HG03103 (cell line): Measurements from ENCODE around the gene EXOC7.

Source experiments
- ATAC-seq: cut with Tn5 transposase; IDR thresholded peaks from one replicate; pipeline ENCODE4 v1.9.1; 2021; ENCODE audit warnings: low read depth; ENCODE audit not compliant: unreplicated experiment

The EXOC7 gene

DNA sequence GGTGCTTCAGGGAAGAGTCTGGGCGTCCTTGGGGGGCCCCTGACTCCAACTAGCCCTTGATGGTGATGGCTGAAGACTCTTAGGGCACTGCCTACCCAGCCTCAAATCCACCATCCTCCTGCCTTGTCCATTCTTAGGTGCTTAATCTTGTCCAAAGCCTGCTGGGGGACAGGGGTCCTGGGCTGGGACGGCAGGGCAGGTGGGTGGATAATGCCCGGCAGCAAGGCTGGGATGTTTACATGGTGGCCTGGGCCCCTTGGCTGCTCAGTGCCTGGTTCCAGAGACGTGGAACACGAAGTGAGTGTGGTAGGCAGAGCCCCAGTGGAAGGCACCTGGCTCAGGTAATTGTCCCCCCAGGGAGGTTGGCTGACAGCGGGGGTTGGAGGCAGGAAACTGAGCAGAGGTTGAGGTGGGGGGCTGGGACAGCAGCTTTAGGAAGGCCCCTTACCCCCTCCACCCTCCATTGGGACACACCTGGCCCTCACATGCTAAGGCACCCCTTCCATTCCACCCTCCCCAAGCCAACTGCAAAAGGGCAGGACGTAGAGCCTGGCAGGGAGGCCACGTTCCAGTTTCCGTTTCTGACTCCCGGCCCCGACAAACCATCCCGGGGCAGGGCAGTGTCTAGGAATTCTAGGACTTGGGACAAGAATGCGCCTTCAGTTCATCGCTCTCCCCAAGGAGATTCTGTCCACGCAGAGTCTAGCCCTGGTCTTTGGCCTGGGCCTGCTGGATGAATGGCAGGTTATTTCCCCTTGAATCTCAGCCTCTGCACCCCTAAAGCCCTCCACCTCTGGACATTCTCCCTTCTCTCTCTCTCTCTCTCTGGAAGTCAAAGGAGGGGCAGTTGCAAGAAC lies 35.5 kb upstream of the EXOC7 start:
- ATAC-seq: no peak

DNA sequence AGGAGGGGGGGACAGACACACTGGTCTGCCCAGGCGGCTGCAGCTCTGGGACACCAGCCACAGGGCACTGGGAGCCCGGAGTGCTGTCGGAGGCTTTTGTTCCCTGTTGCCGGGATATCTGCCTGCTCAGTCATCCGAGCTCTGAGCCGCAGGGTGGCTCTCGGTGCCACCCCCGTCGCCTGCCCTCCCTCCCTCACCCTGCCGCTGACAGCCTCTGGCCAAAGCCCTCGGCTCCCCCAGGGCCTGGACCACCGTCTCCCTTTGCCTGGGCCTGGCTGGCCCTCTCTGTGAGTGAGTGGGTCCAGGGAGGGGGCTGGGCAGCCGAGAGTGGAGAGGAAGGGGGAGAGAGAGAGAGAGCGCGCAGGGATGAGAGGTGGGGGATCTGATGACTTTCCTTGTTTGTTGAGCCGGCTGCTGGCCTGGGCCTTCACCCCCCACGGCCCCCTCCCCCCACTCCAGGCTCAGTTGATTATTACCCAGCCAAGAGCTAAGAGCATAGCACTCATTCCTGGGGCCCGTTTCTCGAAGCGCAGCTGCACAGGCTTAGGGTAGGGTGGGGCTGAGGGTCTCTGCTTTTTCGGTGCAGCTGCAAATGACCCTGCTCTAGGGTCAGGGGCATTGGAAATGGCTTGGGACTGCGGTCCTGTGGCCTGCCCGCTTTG lies 34.8 kb upstream of the EXOC7 start:
- ATAC-seq: no peak

DNA sequence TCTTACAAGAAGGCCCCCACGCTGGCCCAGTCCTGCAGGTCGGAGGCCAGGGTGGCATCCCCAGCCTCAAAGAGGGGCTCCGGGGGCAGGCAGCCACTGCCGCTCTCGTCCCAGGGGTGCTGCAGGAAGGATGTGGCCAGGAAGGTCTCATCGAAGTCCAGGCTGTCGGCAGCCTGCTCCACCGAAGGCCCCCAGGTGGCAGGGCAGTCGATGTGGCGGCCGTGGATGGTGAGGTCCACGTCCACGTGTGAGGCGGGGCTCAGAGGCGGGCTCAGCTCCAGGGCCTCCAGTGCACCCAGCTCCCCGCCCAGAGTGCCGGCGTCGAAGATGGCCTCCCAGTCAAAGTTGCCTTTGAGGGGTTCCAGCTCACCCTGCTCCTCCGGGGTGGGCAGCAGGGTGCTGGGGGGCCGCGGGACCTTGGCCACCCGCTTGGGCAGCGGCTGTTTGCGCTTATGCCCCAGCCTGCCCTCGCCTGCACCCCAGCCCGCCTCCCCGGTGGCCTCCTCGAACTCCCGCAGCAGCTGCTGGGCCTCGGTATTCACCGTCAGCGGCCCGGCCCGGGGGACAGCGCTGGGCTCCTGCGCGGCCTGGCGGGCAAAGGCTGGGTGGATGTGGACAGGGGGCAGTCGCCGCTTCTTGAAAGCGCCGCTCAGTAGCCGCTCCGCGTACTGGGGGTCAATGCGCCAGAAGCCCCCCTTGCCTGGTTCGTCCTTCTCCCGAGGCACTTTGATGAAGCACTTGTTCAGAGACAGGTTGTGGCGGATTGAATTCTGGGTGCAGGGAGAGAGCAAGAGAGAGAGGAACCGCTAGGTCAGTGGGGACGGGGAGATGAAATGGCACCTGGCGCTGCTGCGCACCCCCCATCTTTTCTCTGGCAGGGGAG lies 34.0 kb upstream of the EXOC7 start:
- ATAC-seq: no peak

DNA sequence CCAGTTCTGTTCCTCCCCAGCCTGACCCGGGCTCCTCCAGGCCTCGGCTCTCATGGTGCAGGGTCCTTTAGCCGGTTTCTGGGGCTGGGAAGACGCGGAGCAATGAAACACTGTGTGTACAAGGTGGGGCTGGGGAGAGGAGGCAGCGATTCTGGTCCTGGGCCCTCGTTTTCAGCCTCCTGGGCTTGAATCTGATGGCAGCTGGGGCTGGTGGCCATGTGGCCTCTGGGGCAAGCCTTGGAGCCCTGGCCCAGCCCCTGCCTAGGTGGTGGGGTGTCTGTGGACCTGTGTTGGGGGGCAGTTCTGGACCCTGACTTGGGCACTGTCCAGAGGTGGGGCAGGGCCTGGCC lies 33.4 kb upstream of the EXOC7 start:
- ATAC-seq: no peak

DNA sequence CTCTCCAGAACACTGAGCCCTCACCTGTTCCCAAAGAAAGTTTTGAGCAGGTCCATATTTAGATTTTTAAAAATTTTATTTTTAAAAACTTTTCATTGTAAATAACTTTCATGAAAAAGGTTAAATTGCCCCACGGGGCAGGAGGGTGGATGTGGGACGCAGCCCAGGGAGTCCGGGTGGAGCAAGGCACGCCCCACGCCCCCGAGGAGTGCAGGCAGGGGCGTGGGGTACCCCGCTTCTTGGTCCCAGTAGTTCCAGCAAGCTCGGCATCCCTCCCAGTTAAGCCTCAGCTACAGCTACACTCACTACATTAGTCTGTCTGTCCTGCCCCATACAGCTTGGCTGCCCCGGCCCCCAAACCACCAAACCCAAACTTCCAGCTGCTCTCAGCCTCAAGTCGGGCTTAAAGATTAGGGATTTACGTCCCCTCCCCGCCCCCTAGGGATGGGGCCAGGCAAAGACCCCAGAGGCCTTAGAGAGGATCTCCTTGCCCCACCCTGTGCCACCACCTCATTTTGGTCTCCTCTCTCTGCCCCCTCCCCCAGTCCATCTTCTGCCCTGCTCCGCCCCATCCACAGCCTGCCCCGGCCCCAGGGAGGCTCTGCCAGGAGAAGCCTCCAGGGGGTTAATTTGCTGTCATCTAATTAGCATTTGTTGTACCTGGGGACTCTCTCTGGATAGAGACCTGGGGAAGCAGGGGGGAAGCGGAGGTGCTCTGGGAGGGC lies 32.9 kb upstream of the EXOC7 start:
- ATAC-seq: no peak

DNA sequence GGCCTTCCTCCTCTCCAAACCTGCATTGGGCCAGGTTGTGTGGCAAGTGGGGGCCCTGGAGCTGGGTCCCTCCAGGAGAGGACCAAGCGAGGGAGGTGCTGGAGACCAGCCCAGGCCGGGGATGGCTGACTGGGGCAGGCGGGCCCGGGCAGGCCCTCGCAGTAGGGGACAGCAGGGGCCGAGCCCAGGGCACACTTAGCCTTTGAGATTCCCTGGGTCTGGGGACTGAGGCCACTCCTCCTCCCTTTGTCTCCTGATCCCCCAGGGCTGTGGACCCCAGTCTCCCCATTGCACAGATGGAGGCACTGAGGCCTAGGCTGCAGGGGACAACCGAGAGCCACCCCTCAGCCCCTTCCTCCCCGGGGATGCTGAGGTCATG lies 32.2 kb upstream of the EXOC7 start:
- no peak for ATAC-seq

DNA sequence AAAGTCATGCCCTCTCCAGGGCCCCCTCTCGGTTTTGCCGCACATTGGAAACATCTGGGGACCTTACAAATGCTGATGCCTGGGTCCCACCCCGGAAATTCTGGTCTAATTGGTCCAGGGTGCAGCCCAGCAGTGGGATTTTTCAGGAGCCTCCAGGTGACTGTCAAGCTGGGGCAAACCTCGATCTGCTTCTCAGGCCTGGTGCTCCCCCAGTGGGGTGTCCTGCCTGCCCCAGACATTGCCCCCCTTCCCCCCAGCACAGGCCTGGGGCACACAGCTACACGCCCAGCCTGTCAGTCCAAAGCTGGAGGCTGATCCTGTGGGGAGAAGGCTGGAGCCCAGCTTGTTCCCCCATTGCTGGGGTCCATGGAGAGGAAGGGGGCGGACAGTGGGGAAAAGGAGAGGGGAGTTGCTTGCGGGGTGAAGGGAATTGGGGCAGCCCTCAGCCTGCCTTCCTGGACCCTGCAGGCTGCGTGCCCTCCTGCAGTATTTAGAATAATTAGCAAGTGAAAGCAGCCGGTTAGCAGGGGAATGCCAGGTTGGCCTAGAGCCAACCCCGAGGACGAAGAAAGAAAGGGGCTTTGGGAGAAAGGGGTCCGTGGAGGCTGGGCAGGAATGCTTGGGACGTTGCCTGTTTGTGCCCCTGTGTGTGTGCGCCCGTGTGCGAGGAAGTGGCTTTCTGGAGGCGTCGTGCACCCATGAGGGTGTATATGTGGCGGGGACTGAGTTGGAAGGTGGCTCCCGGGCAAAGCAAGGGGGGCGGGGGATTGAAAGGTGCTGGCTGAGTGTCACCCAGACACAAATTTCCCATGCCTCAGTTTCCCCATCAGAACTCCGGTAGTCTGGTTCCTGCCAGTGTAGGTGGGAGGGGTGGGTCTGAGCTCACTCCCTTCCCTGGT lies 31.6 kb upstream of the EXOC7 start:
- no peak for ATAC-seq

DNA sequence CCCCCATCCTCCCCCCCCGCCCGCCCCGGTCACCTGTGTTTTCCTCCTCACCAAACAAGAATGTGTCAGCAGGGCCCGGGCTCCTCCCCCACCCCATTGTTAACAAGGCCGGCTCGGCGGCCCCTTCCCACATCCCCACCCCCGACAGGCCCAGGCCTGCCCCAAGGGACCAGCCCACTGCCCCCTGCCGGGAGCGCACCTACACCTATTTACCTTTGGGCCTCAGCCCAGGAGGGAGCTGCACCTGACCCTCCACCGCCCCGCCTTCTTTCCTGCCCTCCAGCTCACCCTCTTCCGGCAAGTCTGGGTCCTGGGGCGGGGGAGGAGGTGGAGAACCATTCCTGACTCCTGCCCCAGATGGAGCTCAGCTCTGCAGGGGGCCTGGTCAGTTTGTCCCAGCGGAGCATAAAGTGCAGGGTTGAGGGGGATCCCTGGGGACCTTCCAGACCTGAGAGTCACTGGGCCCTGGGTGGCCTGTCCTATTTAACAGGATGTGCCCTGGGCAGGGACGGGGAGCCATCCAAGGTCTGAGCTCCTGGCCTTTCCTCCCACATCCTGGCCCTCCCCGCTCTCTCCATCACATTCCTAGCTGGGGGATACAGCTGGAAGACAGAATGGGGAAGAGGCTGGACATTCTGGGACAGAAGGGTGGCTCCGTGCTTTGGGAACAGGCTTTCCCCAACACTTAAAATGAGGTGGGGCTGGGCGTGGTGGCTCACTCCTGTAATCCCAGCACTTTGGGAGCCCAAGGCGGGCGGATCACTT lies 29.2 kb upstream of the EXOC7 start:
- ATAC-seq: no peak

DNA sequence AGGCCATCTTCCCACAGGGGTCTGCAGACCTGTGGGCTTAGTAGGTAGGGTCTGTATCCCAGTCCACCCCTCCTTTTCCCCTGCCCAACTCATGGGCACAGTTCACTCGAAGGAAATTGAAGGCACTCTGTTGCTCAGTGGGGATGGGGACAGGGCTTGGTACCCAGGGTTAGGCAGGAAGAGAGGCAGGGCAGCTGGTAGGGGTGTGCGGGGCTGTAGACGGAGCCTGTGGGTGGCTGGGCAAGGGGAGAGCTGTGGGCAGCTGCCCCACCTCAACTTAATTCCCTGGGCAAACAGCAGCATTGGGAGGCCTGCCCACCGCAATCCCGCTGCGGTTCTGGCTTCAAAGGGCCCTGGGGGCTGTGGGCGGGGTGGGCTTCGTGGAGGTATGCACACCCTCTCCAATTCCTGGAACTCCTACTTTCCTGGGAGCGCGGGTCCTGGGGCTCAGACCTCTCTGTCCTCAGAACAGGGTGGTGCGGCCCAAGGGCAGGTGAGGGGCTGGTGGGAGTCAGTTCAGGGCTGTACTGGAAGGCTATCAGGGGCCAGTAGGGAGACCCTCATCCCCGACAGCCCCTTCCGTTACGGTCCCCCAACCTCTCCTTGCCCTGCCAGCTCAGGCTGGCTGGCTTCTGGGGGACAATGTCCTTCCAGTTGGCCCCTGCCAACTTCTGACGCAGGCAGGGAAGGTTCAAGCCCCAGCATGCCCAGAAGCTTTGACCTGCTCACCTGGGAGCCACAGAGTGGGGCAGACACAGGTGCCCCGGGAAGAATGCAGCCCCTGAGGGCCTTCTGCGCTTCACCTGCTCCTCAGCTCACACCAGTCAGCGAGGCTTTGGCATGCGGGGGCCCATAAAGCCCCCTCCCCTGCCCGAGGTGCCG lies 28.3 kb upstream of the EXOC7 start:
- ATAC-seq: no peak

DNA sequence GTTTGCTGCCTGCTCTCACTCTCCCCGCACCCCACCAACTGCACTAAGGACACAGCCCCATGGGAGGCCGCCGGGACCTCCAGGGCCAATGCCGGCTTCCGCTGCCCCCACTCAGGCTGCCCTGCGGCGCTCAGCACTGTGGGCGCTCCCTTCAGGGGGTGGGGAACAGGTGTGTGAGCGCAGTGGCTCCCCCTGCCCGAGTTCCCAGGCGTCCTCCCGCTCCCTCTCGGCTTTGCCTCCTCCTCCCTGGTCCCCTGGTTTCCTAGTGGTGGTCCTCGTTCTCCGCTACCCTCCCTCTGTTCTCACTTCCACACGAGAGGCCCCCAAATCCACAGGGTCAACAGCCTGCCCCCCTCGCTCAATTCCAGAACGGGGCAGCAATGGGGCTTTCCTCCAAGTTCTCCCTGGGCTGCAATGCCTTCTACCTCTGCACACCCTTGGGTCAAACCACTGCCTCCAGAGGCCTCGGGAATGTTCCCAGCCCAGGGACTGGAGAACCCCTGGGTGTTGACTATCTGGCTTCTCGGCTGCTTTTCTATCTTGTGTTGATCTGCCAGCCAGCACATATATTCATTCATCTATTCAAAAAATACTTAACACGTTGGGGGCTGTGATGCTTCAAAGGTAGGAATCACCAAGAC lies 27.6 kb upstream of the EXOC7 start:
- ATAC-seq: no peak

DNA sequence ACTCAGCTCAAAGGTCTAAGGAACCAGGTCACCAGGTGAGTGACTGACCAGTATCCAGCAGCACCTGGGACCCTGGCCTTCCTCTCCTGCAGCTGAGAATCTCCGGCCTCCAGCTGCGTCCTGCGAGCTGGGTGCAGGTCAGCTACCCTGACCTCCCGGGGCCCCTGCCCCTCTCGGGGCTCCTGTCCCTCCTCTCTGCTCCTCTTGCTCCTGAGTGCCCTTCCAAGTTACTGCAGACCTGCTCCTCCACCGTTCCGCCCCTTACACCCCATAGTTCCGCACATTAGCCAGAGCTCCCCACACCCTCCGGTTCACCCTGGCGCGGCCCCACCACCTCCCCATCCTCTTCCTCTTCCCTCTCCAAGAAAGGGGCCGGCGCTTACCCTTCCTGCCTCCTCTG lies 26.9 kb upstream of the EXOC7 start:
- ATAC-seq: no peak

DNA sequence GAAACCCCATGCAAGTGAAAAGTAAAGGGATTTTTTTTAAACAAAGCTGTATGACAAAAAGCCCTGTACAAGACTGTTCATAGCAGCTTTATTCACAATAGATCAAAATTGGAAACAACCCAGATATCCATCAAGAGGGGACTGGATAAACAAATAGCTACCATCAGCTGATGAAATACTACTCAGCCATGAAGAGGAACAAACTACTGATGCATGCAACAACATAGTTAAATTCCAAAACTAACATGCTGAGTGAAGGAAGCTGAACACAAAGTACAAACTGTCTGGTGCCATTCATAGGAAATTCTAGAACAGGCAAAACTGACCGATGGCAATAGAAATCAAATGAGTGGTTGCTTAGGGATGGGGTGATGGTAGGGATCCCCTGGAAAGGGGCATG lies 22.3 kb upstream of the EXOC7 start:
- ATAC-seq: no peak

DNA sequence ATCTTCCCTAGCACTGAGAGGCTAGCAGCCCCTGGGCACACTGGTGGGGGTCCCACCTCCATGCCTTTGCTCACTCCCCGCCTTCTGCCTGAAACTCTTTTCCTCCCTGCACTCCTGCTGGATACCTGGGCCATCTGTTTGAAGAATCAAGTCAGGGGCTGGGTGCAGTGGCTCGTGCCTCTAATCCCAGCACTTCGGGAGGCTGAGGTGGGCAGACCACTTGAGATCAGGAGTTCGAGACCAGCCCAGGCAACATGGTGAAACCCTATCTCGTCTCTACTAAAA lies 21.7 kb upstream of the EXOC7 start:
- no peak for ATAC-seq

DNA sequence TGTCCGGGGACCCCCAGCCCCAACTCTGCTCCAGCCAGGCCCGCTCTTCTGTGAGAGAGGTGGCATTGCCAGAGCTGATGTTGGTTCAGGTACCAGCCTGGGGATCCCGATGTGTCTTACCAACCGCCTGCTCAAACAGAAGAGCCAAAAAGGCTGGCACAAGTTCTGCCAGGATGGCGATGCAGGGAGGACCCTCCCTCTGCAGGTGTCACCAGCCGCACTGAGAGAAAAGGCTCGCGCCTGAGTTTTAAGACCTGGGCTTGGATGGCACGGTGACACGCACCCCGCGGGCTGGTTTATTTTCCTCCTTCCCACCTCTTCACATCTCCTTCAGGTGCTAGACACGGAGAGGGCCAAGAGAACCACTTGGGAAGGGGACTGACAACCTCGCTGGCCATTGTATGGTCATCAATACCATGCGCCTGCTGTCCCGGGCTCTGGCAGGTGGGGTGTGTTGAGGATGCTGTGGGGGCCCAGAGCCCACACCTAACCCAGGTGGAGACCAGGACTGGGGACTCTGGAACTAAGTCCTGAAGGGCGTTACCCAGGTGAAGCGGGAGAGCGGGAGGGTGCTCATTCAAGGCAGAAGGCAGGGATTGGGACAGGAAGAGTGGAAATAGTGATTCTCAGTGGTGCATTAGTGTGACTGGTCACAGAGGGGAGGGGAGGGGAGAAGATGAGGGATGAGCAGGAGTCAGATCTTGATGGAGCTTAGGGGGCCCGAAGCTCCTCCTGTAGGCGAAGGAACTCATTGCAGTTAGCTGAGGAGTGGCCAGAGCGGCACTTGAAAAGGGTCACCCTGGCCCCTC lies 21.2 kb upstream of the EXOC7 start:
- no peak for ATAC-seq

DNA sequence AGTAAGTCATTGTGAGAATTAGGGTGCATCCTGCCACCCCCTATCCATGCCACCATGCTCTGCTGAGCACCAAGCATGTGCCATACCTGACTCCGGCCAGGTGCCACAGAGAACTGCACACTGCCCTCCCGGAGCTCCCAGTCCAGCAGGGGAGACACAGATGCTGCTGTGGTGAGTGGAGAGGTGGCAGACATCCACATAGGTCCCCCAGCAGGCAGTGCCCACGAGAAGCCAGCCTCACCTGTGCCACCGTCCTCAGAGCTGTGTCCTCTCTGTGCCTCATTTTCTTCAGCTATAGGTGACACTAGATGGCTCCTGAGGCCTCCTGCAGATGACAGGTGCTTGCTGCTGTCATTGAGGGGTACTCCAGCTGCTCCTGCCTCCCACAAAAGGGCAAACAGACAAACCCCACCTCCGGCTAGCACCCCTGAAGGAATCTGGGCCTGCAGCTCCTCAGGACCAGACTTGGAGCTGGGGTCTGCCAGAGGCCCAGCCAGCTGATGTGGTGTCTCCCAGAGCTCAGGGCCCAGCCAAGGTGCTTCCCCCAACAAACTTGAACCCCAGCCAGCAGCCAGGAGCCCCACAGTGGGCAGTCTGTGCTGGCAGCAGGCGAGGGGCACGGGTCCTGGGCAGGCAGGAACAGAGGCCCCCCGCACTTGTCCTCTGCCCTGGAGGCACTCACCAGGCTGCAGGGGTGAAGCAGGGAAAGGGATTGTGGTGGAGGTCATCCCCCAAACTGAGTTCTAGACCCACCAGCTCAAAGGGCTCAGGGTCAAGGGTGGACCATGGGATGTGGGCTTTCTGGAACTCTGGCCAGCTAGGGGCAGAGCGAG lies 20.4 kb upstream of the EXOC7 start:
- no peak for ATAC-seq

DNA sequence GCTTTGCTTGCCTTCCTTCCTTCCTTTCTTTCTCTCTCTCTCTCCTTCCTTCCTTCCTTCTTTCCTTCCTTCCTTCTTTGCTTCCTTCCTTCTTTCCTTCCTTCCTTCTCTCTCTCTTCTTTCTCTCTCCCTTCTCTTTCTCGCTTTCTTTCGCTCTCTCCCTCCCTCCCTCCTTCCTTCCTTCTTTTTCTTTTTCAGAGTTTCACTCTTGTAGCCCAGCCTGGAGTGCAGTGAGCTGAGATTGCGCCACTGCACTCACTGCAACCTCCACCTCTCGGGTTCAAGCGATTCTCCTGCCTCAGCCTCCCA lies 19.6 kb upstream of the EXOC7 start:
- no peak for ATAC-seq
